MM.1S (cell line): ENCODE data around the gene CD248.

Experiments used
- CTCF ChIP-seq: fragments of 300-600 bp; sonication (generic); IDR thresholded peaks from 2 replicates; pipeline ENCODE4 v1.5.1; 2016; ENCODE audit warnings: antibody characterized with exemption, low read length, mixed read lengths
- EZH2 ChIP-seq: fragments of 300-600 bp; sonication (generic); optimal IDR thresholded peaks from 2 replicates; pipeline ENCODE3; 2017; ENCODE audit warnings: low read depth, mild to moderate bottlenecking, antibody characterized with exemption, low read length, mixed read lengths
- EZH2phosphoT487 ChIP-seq: fragments of 300-600 bp; sonication (generic); IDR thresholded peaks from 2 replicates; pipeline ENCODE4 v1.6.1; 2018; ENCODE audit warnings: antibody characterized with exemption, low read length

DNA sequence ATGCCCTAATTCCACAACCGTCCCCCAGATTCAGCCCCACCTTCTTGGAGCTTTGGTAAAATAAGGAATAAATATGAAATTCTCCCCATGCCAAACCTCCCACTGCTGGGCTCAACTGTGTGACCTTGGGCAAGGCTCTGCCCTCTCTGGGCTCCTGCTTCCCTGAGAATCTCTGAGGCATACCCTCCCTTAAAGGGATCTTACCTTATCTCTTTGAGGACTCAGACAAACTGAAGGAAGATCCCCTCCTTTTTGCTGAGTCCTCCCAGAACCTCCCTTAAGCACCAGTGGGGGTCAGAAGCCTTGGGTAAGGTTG, 2.7 kb downstream of the CD248 start:
- TF ChIP-seq CTCF (no peak), EZH2 (no peak), EZH2phosphoT487 (no peak)
